Placental epithelial cell (primary cell): ENCODE data around the gene IL10. TPM values are rescaled to one million over a fixed set of nuclear protein-coding genes. Genes with fewer than 3 reads are reported as not detected.

ENCODE experiments used
- small RNA-seq: library from RNA; depleted of rRNA; stranded (forward); fragments of <200 nt; gene quantifications from one replicate; pipeline ENCODE3, GENCODE V24; 2012
- total RNA-seq: library from RNA; depleted of rRNA; stranded (reverse); fragments of >200 nt; gene quantifications from 2 replicates; pipeline ENCODE4 v1.2.3, GENCODE V29; 2012

Gene IL10
- not detected in 2 replicates for total RNA-seq

GRCh38 chr1:206772243-206772937, at the start of gene IL10:
Gene IL10, minus strand, starts transcription at chr1:206772494. Its CDS starts 59 bp downstream, at chr1:206772435.

GRCh38 chr1:206770531-206771337, 1.6 kb downstream of the IL10 start, which contains the start of gene IL19:
Gene IL19, plus strand, starts transcription at chr1:206770773. Its CDS starts 65,890 bp downstream, at chr1:206836663.

Small RNA genes lying within 50 kb of the gene (small RNA-seq; reads per million reads assigned to genes)
- not detected for gene RF00019

Other genes starting within 250 kb of the IL10 start
- 54.2 and 54.3 TPM in 2 replicates for gene EIF2D, start 160.0 kb downstream of the IL10 start, total RNA-seq
- gene DYRK3, start 137.0 kb downstream of the IL10 start, total RNA-seq = 0.79 and 1.2 TPM in 2 replicates
- gene MAPKAPK2, start 87.6 kb downstream of the IL10 start, total RNA-seq = 17.7 and 28.3 TPM in 2 replicates
- not detected in 2 replicates for gene IL19, start 1.7 kb downstream of the IL10 start, total RNA-seq
- not detected in 2 replicates for gene IL20, start 93.1 kb upstream of the IL10 start, total RNA-seq
- gene IL24, start 124.9 kb upstream of the IL10 start, total RNA-seq = 0.22 TPM in 1 of 2 replicates, not detected in the other
- 0.22 TPM in 1 of 2 replicates, not detected in the other for gene FCMR, start 149.4 kb upstream of the IL10 start, total RNA-seq
- gene PIGR, start 174.0 kb upstream of the IL10 start, total RNA-seq = not detected in 2 replicates
- gene FCAMR, start 198.0 kb upstream of the IL10 start, total RNA-seq = not detected in 2 replicates